Activated effector memory CD4-positive, alpha-beta T cell treated with Interleukin-2 at 50 U/mL for 16 hours (primary cell): Measurements from ENCODE around the gene PRICKLE4.
"Not testable (repeated sequence)": the region's sequence is repeated elsewhere in the genome, so short reads cannot be mapped to it uniquely, and the experiment has no call there.

Experiments used
- DNase-seq: peaks from one replicate; pipeline ENCODE4 v3.0.0-alpha.2; 2020

Gene PRICKLE4

DNA sequence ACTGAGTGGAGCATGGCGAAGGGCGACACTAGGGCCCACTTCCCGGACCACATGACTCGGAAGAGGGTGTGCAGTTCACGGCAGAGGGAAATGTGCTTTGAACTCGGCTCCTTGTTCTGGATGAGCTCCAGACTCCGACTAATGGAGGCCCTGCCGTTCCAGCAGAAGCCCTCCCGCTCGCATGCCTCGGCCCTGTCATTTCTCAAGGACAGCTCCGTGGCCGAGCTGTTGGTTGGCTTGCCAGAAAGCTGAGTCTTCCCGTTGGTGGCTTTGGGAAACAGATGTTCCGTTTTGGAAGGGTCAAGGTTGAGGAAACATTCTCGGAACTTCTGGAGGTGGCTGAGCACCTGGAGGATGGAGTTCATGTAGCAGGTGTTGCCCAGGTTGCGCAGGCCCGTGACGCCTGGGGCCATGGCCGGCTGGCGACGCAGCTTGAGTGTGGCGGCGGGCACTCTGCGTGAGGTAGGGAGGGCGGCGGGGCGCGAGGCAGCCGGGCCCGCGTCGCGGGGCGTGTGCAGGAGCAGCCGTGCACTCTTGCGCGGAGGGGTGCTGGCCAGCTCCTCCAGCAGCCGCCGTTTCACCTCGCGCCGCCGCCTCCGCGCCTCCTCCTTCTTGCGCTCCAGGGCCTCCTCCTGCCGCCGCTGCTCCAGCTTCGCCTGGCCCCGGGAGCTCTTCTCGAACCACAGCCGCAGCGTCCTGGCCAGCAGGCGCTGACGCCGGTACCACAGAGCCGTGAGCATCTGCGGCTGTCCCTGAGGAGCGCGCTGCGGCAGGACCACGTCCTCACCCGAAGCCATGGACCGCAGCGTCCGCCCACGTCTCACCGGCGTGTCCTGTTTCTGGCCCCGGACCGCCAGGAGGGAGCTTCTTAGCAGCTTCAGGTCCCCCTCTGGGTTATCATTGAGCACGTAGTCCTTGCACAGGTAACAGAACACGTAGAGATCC, 25.5 kb downstream of the PRICKLE4 start:
- no peak for DNase-seq

DNA sequence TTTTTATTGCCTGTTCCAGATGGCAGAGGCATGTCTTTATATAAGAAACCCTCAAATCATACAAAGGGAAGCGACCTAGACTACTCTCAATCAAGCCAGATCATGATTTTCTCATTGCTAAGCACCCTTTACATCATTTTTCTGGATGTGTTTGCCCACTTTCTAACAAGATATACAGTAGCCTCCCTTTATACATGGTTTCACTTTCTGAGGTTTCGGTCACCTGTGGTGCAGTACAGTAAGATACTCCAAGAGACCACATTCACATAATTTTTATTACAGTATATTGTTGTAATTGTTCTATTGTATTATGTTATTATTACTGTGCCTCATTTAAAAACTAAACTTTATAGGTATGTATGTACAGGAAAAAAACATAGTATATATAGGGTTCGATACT, 30.5 kb downstream of the PRICKLE4 start:
- DNase-seq, result no peak

DNA sequence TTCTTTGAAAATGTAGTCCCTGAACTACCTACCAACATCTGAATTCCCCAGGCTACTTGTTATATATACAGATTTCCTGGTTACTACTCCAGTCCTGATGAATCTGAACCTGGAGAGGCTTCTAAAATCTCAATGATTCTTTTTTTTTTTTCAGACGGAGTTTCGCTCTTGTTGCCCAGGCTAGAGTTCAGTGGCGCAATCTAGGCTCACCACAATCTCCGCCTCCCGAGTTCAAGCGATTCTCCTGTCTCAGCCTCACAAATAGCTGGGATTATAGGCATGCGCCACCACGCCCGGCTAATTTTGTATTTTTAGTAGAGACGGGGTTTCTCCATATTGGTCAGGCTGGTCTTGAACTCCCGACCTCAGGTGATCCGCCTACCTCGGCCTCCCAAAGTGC, 31.4 kb downstream of the PRICKLE4 start:
- not testable (repeated sequence) for DNase-seq

DNA sequence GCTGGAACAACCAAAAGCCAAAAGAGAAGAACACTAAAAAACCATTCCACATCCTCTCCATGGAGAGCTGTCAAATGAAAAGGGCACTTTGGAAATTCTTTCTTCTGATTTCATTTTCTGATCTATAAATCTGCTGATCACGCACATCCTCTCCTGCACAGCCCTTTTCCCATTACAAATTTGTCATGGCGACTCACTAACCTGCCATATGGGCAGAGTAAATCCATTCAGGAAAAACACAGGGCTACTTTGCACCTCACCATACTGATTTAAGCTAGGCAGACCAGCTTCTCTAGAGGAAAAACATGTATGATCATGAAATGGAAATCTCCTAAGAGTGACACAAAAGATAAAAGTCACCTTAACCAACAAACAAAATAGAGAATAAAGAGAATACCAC, 32.9 kb downstream of the PRICKLE4 start:
- no peak for DNase-seq

DNA sequence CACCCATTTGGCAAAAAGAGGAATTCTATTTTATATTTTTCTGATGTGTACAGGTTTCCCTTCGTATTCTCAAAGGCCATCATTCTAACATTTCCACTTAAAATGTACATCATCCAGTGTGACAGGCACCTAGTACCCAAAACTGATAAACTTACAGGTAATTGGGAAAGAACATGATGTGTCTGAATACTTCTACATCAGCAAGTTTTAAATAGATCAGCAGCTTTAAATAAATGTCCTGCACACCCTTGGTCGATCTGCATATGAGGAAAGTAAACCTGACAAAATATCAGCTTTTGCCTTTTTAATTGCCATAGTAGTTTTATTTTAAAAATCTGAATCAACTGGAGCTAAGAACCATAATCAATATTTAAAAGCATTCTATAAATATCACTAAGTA, 33.4 kb downstream of the PRICKLE4 start:
- DNase-seq, result no peak

DNA sequence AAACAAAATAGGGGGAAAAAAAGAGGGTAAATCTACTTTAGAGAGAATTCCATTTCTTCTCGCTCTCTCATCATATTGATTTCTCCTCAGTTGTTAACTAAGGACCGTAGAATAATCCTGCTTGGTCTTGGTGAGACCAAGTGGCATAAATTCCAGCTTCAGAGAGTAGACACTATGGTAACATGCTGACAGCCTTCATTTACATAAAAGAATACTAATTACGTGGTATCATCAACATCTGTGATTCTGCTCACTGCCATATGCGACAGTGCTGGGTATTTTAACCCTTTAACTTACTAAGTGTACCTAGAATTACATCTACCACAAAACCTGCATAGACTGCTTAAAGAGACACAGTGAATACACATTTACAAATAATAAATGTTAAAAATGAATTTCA, 34.0 kb downstream of the PRICKLE4 start:
- no peak for DNase-seq

DNA sequence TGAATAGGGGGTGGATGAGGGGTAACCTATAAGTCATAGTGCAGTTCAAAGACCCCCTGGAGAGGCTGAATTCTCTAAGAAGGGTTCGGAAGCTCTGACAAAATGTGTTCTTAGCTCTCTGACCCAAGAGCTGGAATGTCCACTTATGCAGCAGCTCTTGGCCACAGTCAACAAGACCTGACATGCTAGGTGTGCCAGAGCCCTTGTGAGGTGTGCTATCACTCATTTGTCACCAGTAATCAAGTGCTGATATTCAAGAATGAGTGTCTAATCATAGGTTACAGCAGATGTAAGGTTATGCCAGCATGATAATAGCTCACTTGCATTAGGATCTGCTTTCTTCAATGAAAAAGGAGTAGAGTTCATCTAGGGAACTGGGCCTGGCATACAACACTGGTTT, 35.0 kb downstream of the PRICKLE4 start:
- no peak for DNase-seq

DNA sequence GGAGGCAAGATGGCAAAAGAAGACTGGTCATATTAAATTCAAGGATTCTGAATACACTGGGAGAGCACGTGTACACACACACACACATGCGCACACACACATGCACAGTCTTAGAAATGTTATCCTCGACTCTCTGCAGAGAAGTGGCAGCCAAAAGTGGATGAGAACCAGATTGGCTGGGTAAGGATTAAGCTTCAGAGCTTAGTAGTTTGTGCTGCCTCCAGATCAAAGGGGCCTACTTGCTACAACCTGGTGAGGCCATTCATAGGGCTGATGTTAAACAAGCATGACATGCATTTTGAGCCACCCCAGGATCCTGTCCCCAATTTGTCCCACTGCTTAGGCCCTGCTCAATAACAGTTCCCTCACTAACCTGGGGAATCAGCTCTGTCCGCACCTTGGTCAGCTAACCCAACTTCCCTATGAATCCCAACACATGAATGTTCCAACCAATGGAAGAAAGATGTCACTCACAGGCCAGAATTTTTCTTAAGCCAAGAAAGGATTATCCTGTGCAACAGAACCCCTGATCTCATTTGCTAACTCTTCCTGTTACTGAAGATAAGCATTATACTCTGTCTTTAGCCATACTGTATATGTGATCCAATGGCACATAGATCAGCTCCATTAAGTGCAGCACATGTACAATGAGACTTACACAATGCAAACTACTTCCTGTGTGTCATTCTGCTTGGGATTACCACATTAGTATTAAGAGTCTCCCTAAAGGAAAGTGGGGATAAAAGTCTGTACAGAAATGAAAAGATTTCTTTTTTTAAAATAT, 37.9 kb downstream of the PRICKLE4 start:
- DNase-seq, result no peak

DNA sequence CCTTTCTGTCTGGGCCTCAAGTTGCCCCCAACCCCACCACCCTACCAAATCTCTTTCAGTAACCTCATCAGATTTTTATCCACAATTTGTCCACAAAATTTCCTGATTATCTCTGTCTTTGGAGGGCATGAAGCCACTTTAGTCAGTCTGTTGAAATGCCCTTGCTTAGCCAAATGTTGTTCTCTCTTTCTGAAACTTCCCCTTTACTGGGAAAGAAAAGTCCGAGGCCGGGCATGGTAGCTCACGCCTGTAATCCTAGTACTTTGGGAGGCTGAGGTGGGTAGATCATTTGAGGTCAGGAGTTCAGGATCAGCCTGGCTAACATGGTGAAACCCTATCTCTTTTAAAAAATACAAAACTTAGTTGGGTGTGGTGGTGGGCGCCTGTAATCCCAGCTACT, 40.7 kb downstream of the PRICKLE4 start:
- no peak for DNase-seq

DNA sequence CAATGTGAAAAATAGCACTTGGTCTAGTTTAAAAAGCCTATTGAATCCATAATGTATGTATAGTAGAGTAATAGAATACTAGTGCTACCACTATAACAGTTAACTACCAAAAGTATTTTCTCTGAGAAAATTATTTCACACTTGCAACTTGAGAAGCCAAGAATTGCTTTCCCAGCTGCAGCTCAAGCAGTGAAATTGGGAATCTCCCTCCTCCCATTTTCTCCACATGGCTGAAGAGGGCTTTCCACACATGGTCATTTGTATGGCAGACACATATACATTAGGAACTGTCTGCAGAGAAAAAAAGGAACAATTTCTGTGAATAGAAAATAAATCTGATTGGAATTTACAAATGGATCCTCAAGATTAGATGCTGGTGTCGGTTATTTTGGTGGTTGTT, 41.4 kb downstream of the PRICKLE4 start:
- DNase-seq, result no peak

DNA sequence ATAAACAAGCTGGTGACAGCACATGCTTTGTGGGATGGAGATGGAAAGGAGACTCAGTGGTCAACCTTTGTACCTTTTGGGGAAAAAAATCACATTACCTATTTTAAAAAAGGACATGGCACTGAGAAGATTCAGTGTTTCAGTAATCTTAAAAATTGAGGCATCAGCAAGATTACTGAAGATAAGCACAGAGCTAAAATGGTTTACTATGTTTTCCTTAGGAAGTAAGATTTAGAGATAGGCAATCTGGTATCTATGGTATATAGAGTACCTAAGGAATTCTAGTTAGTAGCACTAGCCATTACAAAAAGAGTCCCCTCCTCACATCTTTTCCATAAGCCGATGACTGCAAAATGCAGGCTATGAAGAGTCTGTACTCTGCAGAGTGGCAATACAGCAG, 42.6 kb downstream of the PRICKLE4 start:
- no peak for DNase-seq

DNA sequence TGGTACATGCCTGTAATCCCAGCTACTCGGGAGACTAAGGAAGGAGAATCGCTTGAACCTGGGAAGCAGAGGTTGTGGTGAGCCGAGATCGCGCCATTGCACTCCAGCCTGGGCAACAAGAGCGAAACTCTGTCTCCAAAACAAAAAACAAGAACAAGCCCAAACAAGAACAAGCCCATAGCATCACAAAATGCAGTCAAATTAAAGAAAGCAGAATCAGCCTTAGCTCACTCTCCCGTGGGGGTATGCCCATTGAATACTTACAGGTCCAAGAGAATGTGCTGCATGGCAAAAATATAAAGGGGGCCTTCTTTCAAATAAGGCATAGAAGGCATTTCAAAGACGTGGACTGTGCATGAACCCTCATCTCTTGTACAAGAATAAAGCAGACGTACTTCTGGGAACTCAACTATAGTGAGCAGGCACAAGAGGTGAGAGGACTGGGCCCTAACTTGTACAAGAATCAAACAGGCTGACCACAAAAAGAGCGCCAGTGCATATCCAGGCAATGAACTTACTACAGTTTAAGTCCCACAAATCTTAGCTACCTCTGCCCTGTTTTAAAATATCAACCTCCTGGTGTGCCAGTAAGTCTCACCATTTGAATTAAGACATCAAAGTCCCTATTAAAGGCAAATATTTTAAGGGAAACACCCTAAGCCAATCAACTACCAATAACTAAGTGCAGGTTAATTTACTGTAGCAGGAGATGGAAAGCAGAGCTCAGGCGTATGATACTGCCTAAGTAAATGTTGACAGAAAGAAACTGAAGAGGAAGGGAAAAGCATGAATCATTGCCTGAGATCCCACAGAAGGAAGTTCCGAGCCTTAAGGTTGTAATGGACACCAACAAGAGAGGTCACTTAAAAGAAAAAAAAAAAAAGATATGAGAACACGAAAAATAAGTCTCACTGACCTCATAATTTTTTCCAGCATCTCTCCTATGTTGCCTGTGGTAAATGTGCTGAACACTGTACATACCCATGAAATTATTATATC, 44.3 kb downstream of the PRICKLE4 start:
- DNase-seq, result no peak

DNA sequence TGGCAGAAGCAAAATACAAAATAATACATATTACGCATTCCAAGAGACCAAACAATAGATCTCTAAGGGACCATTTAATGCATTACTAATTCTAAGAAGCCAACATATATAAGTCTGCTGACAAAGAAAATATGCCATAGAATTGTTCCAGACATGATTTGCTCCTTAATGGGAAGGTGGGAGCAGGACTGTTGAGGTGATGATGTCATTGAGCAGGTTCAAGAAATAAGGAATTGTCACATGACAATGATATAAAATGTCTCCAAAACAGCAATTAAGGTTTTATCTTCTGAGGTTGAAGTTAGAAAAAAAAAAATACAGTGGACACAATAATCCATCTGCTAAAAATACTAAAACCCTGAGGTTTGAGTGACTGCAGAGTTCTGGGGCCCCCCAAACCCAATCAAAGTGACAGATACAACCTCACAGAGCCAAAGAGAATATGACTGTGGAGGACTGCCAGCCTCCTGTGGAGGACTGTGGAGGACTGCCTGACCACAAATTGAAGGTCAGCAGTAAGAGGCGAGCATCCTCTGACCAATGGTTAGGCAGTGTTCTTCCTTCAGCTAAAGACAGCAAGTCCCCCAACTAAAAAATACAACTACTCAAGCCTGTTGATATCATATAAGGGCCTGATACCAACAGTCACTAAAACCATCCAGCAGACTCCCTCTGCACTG, 45.9 kb downstream of the PRICKLE4 start:
- DNase-seq, result no peak

DNA sequence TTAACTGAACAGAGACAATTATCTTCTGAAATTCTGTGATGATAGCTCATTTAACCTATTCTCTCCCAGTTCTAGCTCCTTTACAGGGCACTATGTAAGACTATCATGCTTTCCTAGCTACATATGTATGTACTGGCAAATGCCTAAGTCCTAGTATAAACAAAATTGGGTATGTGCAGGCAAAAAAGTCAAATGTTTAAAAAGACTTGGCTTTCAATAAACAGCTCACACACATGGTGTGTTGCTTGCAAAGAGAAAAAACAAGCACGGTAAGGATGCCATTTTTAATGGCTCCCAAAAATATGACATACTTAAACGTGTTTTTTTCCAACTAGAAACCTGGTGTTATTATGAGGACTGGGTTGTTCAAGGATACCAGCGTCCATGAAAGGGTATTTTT, 51.7 kb downstream of the PRICKLE4 start:
- DNase-seq, result no peak

DNA sequence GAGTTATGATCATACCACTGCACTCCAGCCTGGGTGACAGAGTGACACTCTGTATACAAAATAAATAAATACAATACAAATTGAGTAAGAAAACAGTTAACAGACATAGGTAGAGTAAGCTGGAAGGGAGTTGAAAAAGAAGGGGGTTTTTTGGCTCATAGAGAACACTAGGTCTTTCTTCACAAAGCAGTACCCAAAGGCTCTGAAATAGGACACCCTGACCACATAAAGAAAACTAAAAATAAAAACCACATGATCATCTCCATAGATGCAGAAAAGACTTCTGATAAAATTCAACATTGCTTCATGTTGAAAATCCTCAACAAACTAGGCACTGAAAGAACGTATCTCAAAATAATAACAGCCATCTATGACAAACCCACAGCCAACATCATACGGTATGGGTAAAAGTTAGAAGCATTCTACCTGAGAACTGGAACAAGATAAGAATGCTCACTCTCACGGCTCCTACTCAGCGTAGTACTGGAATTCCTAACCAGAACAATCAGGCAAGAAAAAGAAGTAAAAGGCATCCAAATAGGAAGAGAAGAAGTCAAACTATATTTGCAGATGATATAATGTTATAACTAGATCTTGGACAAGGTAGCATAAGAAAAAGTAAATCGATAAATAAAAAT, 55.6 kb downstream of the PRICKLE4 start:
- DNase-seq, result no peak

DNA sequence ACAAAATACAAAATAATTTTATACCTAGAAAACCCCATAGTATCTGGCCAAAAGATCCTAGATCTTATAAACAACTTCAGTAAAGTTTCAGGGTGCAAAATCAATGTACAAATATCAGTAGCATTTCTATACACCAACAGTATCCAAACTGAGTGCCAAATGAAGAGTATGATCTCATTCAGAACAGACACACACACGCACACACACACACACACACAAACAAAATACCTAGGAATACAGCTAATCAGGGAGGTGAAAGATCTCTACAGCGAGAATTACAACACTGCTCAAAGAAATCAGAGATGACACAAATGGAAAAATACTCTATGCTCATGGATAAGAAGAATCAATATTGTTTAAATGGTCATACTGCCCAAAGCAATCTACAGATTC, 56.1 kb downstream of the PRICKLE4 start:
- no peak for DNase-seq
